Endodermal cell (in vitro differentiated cells): ENCODE results near the gene SCLY. TPM values are rescaled to one million over a fixed set of nuclear protein-coding genes. Genes with fewer than 3 reads are reported as not detected.

ENCODE experiments used
- DNase-seq: peaks from one replicate; pipeline ENCODE4 v3.0.0-alpha.2; 2017
- H3K27ac ChIP-seq: 2 replicates; pipeline ENCODE4 v1.5.1; 2013; ENCODE audit warnings: mild to moderate bottlenecking, low read depth, low read length, moderate library complexity
- H3K27me3 ChIP-seq: 2 replicates; pipeline ENCODE4 v1.6.1; 2013; ENCODE audit warnings: mild to moderate bottlenecking, low read length, moderate library complexity; ENCODE audit not compliant: insufficient read depth, control insufficient read depth, poor library complexity, severe bottlenecking
- H3K36me3 ChIP-seq: 2 replicates; pipeline ENCODE4 v1.7.0; 2013; ENCODE audit warnings: mild to moderate bottlenecking, low read length, moderate library complexity; ENCODE audit not compliant: control insufficient read depth, insufficient read depth
- H3K4me1 ChIP-seq: one replicate; pipeline ENCODE4 v1.7.0; 2013; ENCODE audit warnings: low read length; ENCODE audit not compliant: control insufficient read depth, insufficient read depth
- H3K4me3 ChIP-seq: 2 replicates; pipeline ENCODE4 v1.5.1; 2013; ENCODE audit warnings: mild to moderate bottlenecking, low read length, moderate library complexity
- H3K9ac ChIP-seq: 2 replicates; pipeline ENCODE4 v1.6.1; 2013; ENCODE audit warnings: mild to moderate bottlenecking, low read length, moderate library complexity; ENCODE audit not compliant: poor library complexity, severe bottlenecking; ENCODE audit errors: extremely low read depth
- H3K9me3 ChIP-seq: 2 replicates; pipeline ENCODE4 v1.6.1; 2013; ENCODE audit warnings: mild to moderate bottlenecking, low read length, moderate library complexity; ENCODE audit not compliant: control insufficient read depth
- H3K27ac Mint-ChIP-seq: 2 replicates; pipeline ENCODE4 v1.8.0; 2020; ENCODE audit warnings: mixed read lengths
- H3K27me3 Mint-ChIP-seq: 2 replicates; pipeline ENCODE4 v1.8.0; 2021; ENCODE audit warnings: mild to moderate bottlenecking, mixed read lengths; ENCODE audit not compliant: insufficient read depth
- H3K36me3 Mint-ChIP-seq: 2 replicates; pipeline ENCODE4 v1.8.0; 2020; ENCODE audit warnings: low read depth, mixed read lengths
- H3K4me1 Mint-ChIP-seq: 2 replicates; pipeline ENCODE4 v1.8.0; 2020; ENCODE audit warnings: mixed read lengths
- H3K4me3 Mint-ChIP-seq: 2 replicates; pipeline ENCODE4 v1.8.0; 2020; ENCODE audit warnings: mild to moderate bottlenecking, moderate library complexity, mixed read lengths
- H3K9me3 Mint-ChIP-seq: 2 replicates; pipeline ENCODE4 v1.8.0; 2020; ENCODE audit warnings: mild to moderate bottlenecking, mixed read lengths
- WGBS, 2 experiments: methylation state at CpG; one replicate each; pipeline versions ENCODE4 v1.1.5 to v1.1.7; 2013; ENCODE audit warnings: missing lambda C conversion rate in 2 of 2, mixed read lengths in 1 of 2; ENCODE audit not compliant: insufficient coverage in 1 of 2, insufficient read length in 1 of 2; 5-methylcytosine and 5-hydroxymethylcytosine counted together
- total RNA-seq, 2 donors: library from RNA; stranded (reverse); fragmentation: NEBNext Ultra II Directional in 1 of 2; extraction: Animal tissue kit (Norgen Biotek cat#: 25700) in 1 of 2; gene quantifications; 2 replicates in 1 of 2; 3 replicates in 1 of 2; pipeline ENCODE4 v1.2.1, GENCODE V29; 2021
- TF ChIP-seq, protein P1 (sequence below): fragments of 200-600 bp; sonication (generic); conservative IDR thresholded peaks from 2 replicates; pipeline ENCODE4 v1.5.0; 2021; ENCODE audit warnings: antibody characterized with exemption, mild to moderate bottlenecking

The SCLY gene
- total RNA-seq, 2 donors from 2014 or later, result 39.0 to 45.0 TPM

DNA sequence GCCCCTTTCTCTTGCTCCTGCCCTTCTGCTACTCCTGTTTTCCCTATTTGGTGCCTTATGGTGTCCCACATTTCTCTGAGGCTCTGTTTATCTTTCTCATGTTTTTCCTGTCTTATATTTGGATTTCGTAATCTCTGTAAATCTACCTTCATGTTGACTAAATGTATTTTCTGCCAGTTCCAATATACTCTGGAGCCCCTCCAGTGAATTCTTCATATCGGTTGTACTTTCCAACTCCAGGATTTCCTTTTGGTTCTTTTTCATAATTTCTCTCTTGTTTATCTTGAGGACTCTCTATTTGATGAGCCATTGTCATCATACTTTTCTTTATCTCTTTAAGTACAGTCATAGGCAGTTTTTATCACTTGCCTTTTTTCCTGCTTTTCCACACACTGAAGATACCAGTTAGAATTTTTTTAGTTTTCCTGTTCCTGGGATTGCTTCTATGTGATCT, 19.1 kb downstream of the SCLY start:
- no peaks in the 10 kb centered on the region for H3K27me3 ChIP-seq
- no peaks in the 10 kb centered on the region for H3K9me3 ChIP-seq
- H3K27me3 Mint-ChIP-seq, result no peaks in the 10 kb centered on the region
- H3K4me3 ChIP-seq, result no peak overlapping the region
- TF ChIP-seq, protein P1, sequence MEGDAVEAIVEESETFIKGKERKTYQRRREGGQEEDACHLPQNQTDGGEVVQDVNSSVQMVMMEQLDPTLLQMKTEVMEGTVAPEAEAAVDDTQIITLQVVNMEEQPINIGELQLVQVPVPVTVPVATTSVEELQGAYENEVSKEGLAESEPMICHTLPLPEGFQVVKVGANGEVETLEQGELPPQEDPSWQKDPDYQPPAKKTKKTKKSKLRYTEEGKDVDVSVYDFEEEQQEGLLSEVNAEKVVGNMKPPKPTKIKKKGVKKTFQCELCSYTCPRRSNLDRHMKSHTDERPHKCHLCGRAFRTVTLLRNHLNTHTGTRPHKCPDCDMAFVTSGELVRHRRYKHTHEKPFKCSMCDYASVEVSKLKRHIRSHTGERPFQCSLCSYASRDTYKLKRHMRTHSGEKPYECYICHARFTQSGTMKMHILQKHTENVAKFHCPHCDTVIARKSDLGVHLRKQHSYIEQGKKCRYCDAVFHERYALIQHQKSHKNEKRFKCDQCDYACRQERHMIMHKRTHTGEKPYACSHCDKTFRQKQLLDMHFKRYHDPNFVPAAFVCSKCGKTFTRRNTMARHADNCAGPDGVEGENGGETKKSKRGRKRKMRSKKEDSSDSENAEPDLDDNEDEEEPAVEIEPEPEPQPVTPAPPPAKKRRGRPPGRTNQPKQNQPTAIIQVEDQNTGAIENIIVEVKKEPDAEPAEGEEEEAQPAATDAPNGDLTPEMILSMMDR, result no peak
- H3K4me3 Mint-ChIP-seq, result no peak overlapping the region
- no peaks in the 10 kb centered on the region for H3K4me1 Mint-ChIP-seq
- no peaks in the 10 kb centered on the region for H3K4me1 ChIP-seq
- H3K27ac Mint-ChIP-seq, result no peak overlapping the region
- H3K9me3 Mint-ChIP-seq, result peaks cover 5% of the 10 kb centered on the region
- H3K36me3 Mint-ChIP-seq, result peaks cover 78% of the 10 kb centered on the region
- 94 to 100% methylated on average over 2 of the region's 2 CpGs for WGBS, 2 experiments
- H3K9ac ChIP-seq, result no peak overlapping the region
- DNase-seq, result no peak
- H3K27ac ChIP-seq, result no peak overlapping the region
- H3K36me3 ChIP-seq, result peaks cover 31% of the 10 kb centered on the region

DNA sequence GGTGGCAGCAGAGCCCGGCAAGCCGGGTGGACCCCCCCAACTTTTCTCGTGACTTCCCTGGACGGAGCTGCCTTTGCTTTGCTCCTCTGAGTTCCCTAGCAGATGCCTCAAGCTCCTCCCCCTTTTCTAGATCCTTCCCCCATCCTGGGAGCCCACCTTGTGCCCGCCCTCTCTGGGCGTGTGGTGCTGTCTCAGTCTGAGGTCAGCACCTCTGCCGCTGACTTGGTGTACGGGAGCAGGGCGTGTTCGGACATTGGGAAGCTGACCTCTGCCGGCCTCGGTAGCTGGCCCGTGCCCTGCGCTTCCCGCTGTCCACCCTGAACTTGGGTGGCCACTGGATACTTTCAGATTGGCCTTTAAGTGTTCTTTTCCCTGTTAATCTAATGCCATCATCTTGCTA, 19.7 kb downstream of the SCLY start:
- Mint-ChIP-seq H3K27me3 (no peaks in the 10 kb centered on the region), H3K27ac (no peak overlapping the region), H3K4me3 (no peak overlapping the region), H3K36me3 (peaks cover 78% of the 10 kb centered on the region), H3K4me1 (no peaks in the 10 kb centered on the region), H3K9me3 (peaks cover 5% of the 10 kb centered on the region)
- H3K36me3 ChIP-seq, result peaks cover 31% of the 10 kb centered on the region
- H3K9me3 ChIP-seq, result no peaks in the 10 kb centered on the region
- no peak overlapping the region for H3K9ac ChIP-seq
- TF ChIP-seq, protein P1, result no peak
- H3K4me3 ChIP-seq, result no peak overlapping the region
- 92 to 95% methylated on average over 12 to 15 of the region's 15 CpGs for WGBS, 2 experiments
- H3K27ac ChIP-seq, result no peak overlapping the region
- no peak for DNase-seq
- no peaks in the 10 kb centered on the region for H3K27me3 ChIP-seq
- H3K4me1 ChIP-seq, result no peaks in the 10 kb centered on the region

DNA sequence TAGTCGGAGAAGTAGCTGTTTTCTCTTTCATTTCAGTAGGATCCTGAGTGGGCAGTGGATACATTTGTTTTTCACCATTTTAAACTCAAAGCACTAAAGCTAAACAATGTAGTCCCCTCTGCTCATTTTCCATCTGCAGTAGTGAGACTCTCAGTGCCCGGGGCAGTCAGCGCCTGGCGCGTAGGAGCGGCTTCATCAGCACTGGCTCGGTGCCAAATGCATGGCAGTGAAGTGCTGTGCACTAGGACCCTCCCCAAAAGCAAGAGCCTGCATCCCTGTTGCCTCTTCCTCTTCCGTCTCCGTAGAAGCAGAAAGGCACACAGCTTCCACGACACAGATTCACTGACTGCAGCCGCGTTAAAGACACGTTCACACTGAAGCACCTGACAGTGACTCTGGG, 20.3 kb downstream of the SCLY start:
- H3K36me3 Mint-ChIP-seq, result peaks cover 81% of the 10 kb centered on the region
- TF ChIP-seq, protein P1, result no peak
- peaks cover 32% of the 10 kb centered on the region for H3K36me3 ChIP-seq
- no peak overlapping the region for H3K4me3 ChIP-seq
- no peaks in the 10 kb centered on the region for H3K4me1 Mint-ChIP-seq
- no peak overlapping the region for H3K27ac ChIP-seq
- H3K9me3 ChIP-seq, result no peaks in the 10 kb centered on the region
- H3K4me3 Mint-ChIP-seq, result no peak overlapping the region
- H3K27ac Mint-ChIP-seq, result no peak overlapping the region
- WGBS, 2 experiments, result 96 to 99% methylated on average over 12 to 13 of the region's 13 CpGs
- H3K27me3 ChIP-seq, result no peaks in the 10 kb centered on the region
- peaks cover 5% of the 10 kb centered on the region for H3K9me3 Mint-ChIP-seq
- H3K27me3 Mint-ChIP-seq, result no peaks in the 10 kb centered on the region
- no peaks in the 10 kb centered on the region for H3K4me1 ChIP-seq
- DNase-seq, result no peak
- H3K9ac ChIP-seq, result no peak overlapping the region
